GM18520 (cell line): ENCODE results near the gene SERPINA4.

Source experiments
- ATAC-seq: cut with Tn5 transposase; IDR thresholded peaks from one replicate; pipeline ENCODE4 v1.9.1; 2021; ENCODE audit not compliant: unreplicated experiment

The SERPINA4 gene, protein sequence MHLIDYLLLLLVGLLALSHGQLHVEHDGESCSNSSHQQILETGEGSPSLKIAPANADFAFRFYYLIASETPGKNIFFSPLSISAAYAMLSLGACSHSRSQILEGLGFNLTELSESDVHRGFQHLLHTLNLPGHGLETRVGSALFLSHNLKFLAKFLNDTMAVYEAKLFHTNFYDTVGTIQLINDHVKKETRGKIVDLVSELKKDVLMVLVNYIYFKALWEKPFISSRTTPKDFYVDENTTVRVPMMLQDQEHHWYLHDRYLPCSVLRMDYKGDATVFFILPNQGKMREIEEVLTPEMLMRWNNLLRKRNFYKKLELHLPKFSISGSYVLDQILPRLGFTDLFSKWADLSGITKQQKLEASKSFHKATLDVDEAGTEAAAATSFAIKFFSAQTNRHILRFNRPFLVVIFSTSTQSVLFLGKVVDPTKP

DNA sequence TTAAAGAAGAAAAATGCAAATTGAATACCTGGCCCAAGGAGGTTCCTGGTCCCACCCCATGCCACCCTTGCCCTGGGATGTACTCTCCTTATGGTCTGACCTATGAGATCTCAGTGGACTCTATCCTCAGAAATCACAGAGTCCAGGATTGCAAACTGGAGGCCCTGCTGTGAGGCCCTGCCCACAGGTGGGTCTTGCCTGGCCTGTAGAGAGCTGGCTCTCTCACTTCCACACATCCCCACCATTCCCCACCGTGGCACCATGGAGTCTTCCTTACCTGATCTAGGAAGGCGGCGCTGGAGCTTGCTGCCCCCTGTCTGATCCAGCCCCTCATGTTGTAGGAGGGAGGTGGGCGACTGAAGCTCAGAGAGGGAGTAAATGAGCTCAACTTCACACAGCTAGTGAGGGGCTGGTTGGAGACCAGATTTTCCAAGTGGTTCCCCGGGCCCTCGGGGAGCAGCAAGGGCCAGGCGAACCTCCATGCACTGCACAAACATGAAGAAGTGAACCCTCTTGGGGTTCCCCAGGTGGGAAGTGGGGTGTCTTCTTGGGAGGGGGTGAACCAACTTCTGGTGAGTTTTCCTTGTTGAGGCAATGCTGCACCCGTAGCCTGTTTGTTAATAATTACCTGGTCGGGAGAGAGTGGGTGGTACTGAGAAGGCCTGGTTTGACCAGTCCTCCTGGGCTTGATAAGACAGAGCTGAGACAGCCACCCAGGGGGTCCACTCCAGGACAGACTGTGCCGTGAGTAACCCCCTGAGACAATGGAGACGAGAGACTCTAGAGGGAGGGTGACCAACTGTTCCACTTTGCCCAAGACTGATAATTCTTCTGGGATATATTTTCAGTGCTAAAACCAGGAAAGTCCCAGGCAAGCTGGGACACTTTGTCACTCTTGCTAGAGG, at the start of gene SERPINA4:
TSS of gene SERPINA4 (plus strand) at position 692 of the 905 bp plus-strand sequence. CDS start 2,041 bp downstream, outside the sequence.
- ATAC-seq, result no peak

DNA sequence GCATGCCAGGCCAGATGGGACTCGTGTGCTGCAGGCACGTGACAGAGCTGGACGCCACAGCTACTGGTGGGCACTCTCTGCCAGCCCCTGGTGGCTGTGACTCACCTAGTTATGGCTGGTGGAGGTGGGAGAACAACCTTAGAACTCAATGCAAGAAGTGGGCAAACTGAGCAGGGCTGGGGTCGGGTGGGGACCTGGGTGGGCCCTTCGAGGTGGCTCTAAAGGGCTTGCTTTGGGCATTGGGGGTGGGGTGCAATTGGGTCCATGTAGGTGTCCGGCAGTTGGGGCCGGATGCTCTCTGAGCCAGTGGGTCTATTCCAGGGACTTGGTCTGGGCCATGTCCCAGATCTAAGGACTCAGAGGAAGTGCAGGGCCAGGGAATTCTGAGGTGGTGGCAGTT, 46.9 kb upstream of the SERPINA4 start:
- no peak for ATAC-seq

DNA sequence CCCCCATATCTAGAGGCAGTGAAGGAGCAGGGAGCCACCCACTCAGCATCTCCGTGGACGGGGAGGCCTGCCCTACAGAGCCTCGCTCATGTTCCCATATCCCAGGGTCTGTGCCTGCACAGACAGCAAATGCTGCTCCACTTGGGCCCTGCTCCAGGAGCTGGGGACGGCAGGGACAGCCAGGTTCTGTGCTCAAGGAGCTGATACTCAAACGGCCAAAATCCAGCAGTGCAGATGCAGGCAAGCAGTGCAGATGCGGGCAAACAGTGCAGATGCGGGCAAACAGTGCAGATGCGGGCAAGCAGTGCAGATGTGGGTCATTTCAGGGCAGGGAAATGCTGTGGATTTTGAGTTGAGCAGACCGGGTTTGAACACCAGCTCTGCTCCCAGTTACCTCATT, 45.8 kb upstream of the SERPINA4 start:
- ATAC-seq, result no peak

DNA sequence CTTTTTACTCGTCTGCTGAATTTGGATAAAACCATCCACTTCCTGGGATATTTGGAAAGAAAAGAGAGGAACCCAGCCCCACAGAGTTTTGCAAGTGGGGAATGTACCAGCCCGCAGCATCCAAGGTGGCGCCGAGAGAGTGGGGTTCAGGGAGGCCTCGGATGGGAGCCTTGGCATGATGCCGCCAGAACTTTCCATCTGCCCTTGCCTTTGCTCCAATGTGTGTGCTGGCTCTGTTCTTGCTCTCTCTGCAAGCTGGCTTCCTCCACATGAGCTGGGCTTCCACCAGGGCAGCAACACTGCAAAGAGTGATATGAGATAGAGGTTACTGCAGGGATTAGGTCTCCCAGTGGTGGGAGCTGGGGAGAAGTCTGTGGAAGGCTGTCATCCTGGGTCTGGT, 45.4 kb upstream of the SERPINA4 start:
- no peak for ATAC-seq

DNA sequence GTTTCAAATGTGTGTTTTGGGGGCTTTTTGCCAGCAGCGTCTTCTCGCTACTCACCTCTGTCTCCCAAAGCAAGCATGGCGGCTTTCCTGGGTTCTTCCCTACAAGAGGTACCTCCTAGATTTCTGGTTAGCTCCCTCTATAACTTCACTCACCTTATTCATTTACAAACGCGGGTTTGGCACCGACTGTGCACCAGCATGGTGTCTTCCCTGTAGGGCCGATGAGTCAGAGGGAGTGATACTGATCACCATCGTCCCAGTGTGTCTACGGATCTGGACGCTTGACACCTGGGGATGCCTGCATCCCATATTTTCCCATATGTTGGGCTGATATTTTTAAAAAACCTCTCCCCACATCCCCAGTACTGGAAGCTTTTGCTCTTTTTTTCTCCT, 44.0 kb upstream of the SERPINA4 start:
- ATAC-seq, result no peak

DNA sequence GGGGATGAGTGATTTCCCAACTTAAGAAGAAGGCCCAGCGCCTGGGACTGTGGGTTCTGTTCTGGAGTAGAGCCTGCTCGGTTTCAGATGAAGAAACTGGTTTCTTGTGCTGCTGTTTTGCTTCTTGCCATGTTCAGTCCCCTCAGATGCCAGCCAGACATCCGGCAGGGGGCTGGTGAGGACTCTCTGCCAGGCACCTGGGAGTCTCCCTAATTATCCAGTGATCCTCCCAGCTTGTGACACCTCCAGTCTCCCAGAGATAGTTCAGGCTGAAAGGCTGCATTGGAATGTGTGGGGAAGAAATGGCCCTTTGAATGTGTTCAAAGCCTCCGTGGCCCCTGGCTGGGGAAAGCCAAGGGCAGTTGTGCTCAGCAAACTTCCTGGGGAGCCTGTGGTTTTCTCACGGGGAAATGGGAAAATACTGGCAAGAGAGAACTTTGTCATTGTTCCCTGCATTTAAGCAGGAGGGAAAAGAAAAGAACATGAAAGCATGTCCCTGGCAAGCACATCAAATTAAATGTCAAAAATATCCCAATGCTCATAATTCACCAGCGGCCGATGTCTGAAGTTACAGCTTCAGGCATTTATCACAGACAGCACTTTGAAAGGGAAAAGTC, 43.5 kb upstream of the SERPINA4 start:
- ATAC-seq, result no peak

DNA sequence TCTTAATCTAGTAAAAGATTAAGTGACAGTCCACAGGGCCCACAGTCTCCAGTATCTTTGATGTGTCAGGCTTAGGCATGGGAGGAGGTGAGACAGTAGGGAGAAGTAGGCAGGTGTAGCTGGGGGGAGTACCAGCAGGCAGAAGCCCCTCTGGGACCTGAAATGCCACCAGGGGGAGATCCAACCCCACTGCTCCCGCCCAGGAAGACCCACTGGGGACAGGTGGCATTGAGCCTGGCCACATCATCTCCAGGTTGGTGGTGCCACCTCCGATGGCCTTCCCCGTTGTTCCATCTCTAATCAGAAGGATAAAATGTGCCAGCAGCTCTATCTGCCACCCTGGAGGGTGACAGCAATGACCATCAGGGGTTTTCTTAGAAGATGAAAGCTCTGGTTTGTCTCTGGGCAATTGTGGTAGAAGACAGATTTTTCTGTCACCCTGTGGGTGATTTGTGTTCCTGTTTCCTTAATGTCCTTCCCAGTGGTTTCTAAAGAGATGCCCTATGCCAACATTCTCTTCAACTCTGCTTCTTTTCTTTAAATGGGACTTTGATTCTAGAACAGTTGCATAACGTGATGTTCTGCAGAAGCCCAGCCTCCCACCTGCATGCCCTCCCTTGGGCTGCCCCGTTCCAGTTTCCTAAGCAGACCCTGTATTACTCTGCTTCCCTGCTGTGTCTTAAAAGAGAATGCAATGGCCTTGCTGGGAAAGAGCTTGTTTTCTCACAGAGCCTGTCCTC, 39.7 kb upstream of the SERPINA4 start:
- ATAC-seq, result no peak

DNA sequence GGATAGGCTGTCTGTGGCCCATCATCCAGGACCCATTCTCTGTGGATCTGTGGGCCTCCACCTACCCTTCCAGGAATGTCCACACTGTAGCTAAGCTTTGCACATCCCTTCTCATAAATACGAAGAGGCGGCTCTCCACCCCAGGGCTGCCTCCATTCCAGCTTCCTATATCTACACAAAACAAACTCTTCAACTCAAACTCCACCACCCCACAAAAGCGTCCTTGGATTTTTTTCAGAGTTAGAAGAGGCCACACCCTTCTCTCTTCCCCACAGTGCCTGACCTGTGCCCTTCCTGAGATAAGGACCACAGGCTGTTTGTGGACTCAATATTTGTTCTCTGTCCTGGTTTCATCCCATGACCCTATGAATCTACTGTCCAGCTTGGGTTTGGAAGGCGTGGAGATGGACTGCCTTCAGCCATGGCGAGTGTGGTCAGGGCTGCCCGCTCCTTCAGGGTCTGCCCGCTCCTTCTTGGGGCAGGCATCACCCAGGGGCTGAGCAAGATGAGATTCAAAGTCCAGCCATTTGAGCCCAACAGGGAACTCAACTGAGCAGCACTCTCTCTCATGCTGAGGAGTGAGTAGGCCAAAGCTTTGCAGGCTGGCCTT, 39.0 kb upstream of the SERPINA4 start:
- no peak for ATAC-seq

DNA sequence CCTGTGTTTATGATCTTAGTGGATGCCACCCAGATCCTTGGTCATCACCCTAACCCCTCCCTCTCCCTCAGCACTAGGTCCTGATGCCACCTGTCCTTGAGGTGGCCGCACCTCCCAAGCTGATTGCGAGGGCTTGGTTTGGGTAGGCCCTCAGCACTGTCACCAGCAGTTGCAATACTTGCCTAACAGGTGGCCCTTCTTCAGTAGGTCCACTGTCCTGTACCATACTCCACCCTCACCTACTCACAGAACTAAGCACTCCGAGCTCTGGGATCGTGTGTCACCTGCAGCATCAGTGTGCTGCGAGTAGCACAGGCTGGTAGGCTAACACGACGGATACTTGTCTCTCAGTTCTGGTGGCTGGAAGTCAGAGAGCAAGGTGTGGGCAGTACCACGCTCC, 38.0 kb upstream of the SERPINA4 start:
- ATAC-seq, result no peak

DNA sequence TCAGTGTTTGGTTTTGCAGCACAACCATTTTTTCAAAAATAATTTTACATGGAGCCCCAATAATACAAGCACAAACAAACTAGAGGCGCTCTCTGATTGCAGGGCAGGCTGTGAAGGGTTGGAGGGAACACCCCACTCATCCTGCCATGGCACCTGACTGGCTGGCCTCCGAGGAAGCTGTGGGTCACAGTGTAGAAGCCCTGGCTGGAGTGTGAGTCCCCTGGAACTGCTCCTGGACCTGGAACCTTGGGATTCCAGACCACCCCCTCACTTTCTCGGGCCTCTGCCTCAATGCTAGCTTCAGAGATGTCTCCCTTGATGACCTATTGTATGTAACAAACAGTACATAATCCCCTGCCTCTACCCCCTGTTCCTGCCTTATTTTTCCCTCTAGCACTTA, 37.1 kb upstream of the SERPINA4 start:
- ATAC-seq, result no peak

DNA sequence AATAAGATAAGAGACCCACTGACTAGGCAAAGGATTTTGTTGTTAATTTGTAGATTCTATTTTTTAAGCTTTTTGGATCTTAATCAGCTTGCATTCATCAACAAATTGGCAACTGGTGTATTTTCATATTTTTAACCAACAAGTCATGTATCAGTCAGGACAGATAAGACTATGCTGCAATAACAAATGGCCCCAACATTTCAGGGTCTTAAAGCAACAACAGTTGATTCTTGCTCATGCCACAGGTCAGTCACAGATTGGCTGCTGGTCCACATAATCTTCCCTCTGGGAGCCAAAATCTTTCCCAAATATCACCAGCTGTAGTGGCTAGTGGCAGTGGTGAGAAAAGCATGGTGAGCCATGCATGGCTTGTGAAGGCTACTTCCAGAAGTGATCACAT, 30.1 kb upstream of the SERPINA4 start:
- ATAC-seq, result no peak

DNA sequence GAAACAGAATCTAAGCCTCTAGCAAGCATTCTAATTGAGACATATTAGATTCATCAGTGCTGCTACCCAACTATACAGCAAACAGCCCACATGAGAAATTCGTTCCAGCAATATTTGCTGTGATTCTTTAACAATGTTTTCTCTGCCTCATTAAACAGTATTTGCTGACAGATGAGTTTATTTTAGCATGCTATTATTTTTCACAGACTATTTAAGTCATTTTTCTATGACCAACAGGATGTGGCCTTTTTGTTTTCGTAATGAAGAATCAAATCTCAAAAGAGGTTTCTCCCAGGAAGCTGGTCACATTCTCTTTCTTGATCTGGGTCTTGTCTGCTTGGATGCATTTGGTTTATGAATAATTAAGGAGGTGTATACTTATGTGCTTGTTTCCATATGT, 28.8 kb upstream of the SERPINA4 start:
- ATAC-seq, result no peak

DNA sequence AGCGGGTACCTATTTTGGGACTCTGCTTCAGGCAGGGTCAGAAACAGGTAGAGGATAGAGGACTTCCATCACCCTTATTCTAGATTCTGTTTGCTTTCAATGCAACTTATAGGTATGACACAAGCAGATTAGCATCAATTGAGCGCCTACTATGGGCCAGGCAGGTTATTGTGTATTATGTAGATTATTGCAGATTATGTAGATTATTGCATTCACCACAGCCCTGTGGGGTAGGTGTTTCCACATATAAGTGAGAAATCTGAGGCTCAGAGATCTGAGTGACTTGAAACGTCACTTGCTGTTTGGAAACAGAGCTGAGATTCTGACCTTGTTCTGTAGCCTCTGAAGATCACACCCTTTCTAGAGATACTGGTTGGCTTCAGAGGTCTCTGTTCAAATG, 25.7 kb upstream of the SERPINA4 start:
- no peak for ATAC-seq

DNA sequence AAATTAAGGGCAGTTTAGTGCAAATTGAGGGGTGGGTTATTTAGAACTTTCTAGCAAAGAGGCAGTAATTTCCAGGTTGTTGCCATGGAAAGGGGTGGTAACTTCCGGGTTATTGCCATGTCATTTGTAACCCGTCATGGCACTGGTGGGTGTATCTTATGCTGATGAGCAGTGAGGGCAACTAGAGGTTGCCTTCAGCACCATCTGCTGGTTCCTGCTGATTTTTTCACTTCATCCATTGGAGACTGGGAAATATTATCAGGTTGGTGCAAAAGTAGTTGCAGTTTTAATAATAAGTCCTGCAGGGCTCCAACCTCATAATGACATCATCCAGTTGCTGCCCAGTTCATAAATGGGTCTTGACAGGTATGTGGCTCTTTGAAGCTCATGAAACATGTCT, 24.4 kb upstream of the SERPINA4 start:
- no peak for ATAC-seq

DNA sequence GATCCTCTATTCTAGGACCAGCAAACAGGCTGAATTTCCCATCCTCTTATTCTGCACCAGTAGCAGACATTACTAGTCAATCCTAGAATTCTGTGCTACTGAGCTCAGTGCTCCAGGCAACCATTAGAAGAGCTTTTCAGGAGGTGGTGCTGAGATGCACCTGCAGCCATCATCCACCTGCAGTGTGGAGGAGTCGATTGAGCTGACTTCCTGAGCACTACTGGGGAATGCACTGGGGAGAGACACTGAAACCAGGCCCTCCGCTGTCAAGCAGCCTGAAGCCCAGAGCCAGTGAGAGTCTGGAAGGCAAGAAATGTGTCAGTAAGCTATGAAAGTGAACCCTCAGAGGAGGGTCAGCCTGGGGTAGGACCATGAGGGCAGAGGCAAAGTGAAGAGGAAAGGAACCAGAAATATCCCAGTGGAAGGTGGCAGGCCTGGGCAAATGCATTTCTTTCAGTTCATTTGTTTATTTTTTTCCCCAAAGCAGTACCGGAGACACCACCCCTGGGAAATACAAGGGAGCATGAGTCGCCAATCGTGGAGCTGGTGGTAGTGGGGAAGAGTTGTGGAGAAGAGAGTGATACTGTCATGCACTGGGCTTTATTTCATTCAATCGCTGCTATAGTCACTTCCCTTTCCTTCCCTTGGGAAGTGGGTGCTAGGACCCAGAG, 23.0 kb upstream of the SERPINA4 start:
- ATAC-seq, result no peak

DNA sequence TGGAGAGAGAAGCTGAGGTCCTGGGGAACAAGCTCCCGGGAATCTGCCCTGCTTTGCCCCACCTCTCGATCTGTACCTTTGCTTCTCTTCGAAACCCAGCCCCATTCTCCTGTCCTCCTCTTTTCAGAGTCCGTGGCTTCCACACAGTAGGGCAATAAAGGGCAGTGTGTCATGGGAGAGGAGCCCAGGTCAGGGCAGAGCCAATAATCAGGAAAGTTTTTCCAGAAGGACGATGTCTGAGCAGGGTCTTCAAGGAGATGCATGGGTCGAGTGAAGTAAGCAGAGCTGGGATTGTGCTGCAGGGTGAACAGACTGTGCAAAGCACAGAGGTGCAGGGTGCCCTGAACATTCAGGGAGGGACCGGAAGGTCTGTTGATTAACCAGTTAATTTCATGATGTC, 22.1 kb upstream of the SERPINA4 start:
- ATAC-seq, result no peak

DNA sequence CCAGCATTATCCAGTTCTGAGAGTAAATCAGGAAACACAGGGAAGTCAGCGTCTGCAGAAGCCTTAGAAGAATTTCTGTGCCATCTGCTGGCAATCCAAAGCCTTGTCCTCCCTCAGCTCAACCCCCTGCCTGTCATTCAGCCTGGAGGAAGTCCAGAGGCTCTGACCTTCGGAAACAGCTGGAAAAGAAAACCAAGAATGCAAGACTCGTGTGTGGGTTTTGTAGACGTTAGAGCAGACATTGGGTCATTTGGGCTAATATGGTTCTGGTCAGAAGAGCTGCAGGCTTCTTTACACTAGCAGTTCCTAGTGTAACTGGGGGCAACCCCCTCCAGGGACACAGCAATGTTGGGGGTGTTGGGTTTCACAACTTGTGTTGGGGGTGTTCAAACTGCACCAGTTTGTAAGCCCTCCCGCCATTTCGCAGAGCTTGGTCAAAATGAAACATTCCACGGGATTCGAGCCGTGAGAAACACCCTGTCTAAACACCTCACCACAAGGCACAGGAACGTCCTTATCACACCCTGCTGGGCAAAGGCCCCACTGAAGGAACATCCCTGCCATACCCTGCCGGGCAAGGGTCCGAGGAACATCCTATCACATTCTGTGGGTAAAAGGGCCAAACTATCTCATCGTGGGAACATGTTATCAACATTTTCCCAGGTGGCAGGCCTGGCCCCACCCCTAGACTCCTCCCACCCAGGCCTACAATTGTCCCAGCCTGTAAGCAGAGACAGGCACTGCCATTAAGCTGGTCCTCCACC, 21.0 kb upstream of the SERPINA4 start:
- ATAC-seq, result no peak

DNA sequence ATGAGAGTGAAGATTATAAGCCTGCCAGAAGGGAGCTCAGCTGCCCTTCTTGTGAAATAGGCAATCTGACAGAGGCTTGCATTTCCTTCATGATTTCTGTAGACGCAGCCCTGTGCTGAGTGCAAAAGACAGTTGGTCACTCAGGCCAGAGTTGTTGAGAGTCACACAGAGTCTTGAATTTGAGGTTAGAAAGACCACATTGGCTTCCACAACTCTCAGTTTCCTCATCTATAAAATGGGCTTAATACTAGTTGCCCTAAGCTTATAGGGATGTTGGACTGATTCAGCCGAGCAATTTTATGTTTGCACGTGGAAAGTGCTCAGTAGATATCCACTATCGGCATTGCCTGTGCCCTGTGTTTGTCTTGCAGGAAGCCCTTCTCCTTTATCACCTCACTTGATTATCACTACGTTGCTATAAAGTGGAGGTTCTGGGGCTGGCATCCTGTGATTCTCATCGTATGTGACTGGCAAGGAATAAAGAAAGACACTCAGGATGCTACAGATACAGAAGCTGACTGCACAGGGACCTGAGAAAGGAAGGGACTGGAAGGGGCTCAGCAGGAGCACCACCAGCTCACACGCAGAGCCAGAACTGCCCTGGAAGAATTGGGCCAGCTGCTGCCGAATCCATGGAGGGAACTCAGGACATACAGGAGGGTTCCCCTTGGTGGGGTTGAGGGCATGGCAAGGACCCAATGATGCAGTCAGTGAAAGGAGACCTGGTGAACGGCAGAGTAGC, 19.8 kb upstream of the SERPINA4 start:
- ATAC-seq, result no peak
